GM18907 (cell line): Measurements from ENCODE around the gene CTRB1.
"Not testable (repeated sequence)": the region's sequence is repeated elsewhere in the genome, so short reads cannot be mapped to it uniquely, and the experiment has no call there.

Experiments used
- ATAC-seq: cut with Tn5 transposase; IDR thresholded peaks from one replicate; pipeline ENCODE4 v1.9.1; 2021; ENCODE audit warnings: mild to moderate bottlenecking, moderate library complexity; ENCODE audit not compliant: unreplicated experiment

CTRB1 gene

DNA sequence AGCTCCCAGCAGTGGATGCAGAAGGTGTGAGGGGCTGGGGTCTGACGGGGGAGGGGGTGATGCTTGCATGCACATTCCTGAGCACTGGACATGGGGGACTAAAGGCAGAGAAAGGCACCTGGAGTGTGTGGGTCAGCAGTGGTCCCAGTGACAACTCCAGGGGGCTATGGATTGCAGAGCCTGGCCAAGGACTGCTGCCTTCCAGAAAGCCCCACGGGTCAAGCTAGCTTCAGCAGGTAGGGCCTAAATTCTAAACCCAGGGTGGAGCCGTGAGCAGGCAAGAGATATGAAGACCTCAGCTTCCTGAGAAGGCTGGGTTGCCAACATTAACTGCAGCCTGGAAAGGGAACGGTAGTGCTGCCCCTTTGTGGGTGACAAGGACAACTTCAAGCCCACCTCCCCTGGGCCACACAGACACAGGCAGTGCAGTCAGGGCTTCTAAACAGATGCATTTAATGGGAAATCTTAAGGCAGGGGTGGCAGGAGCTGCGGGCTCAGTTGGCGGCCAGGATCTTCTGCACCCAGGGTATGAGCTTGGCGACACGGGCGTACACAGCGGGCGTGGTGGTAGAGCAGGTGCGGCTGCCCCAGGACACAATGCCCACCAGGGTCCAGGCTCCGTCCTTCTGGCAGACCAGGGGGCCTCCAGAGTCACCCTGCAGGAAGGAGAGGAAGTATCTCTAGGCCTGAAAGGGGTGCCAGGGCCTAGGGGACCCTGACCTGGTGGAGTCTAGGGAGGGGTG lies 14.9 kb upstream of the CTRB1 start:
- ATAC-seq: no peak

DNA sequence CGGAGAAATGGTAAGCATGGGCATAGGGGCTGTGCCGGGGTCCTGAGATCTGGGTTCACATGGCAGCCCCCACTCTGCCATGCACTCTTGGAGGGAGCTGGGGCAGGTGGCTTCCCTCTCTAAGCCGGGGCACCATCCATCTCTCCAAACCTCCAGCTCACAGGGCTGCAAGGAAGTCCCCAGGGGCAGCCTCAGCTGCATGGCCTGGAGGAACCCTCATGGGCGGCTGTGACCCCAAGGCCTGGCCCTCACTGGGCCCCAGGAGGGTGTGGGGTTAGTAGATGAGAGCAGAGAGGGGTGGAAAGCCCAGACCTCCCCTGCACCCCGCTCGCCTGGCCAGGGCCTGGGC lies 14.4 kb upstream of the CTRB1 start:
- ATAC-seq: no peak

DNA sequence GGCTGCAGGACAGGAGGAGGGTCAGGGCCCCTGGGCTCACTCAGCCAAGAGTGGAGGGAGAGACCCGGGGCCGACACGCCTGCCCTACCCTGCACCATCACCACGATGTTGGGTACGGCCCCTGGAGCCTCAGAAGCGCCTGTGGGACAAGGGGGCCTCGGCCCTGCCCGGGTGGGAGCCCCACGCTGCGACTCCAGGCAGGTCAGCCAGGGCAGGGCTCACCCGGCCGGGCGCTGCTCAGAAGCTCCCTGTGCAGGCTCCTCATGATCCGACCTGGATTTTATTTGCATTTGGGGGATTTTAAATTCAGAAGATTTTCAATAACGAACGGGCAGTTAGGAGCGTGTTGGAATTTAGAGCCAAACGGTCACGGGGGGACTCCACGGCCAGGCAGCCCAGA lies 13.9 kb upstream of the CTRB1 start:
- not testable (repeated sequence) for ATAC-seq

DNA sequence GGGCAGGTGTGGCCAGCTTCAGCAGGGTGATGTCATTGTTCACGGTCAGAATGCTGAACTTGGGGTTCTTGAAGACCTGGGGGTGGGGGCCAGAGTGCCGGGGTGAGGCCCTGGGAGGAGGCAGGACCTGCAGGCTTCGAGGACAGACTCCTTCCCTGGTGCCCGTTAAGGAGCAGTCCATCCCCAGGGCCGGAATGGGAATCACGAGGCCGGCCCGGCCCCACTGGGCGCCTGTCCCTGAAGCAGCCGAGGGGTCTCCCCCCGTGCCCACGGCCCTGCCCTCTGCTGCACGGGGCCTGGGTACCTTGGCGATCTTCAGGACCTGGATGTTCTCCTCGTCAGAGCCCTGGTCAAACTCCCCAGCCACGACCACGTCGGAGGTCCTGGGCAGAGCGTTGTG lies 13.3 kb upstream of the CTRB1 start:
- ATAC-seq: not testable (repeated sequence)

DNA sequence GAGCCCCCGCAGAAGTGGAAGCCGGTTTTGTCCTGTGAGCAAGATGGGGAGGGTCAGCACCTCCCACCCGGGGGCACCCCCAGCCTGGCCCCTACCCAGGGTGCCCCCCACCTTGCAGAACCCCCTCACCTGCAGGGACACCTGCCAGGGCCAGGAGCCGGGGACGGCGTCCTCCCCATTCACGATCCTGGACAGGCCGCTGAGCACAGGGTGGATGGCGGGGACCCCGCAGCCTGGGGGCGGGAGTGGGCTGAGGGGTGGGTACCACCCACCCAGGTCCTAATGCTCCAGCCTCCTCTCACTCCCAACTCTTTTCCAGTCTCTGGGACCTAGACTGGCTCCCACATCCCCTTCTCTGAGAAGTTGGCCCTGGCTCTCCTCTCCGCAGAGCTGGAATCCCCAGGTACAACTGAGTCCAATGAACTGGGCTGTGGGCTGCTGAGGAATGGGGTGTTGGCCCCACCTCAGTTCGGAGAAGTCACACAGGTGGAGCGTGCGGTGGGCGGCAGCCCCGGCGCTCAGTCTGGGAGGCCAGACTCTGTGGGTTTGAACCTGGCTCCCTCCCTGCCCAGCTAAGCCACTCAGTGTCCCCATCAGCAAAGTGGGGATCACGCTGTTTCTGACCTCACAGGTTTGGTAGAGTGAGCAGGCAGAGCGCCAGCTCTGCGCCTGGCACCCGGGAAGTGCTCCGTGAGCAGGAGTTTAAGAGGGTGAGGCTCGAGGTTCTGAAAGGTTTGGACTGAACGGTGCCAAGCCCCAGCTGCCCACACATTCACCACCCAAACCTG lies 12.6 kb upstream of the CTRB1 start:
- ATAC-seq: not testable (repeated sequence)

DNA sequence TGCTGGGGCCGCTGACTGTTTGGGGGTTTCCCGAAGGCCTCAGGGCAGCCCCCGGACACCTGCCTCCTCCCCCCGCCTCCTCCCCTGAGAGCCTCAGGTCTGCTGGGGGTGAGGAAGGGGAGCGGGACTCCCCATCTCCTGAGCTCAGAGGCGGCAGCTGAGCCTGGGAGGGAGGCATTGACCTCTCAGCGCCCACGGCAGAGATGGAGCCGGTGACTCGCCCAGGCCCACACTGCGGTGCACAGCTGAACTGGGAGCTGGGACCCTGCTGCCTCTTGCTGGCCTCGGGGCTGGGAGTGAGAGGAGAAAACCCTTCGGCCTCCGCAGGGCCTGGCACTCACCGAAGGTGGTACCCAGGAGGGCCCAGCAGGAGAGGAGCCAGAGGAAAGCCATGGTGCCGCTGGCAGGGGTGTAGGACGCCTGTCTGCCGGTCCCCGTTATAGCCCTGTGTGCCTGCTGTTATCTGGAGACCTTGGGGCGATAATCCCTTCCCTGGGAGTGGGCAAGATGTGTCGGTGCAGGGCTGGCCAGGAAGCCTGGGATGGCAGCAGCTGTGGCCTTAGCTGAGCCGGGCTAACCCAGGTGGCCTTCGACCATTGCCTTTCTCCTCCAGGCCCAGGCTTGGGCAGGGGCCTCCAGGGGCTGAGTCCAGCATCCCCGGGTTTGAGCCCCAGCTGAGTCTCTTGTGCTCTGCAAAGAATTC lies 11.9 kb upstream of the CTRB1 start, which contains the start of gene CTRB2:
Gene CTRB2, minus strand, starts transcription at position 413 of the 703 bp plus-strand sequence. Its CDS starts 20 bp downstream, at position 393.
- no peak for ATAC-seq

DNA sequence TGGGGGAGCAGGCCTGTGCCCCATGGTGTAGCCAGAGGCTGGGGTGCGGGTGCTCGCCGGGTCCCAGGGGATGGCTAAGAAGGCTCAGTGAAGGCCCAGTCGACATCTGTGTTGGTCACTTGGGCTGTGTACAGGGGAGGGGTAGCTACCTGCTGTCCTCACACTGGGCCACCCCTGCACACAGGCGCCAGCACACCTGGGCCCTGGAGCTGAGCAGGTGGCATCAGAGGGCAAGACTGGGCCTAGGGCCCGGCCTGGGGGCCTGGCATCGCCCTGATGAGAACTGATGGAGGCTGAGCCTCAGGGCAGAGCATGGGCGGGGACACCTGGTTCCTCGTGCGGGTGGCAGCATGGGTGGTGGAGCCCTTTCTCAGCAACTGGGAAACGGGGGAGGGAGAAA lies 11.0 kb upstream of the CTRB1 start:
- ATAC-seq: no peak

DNA sequence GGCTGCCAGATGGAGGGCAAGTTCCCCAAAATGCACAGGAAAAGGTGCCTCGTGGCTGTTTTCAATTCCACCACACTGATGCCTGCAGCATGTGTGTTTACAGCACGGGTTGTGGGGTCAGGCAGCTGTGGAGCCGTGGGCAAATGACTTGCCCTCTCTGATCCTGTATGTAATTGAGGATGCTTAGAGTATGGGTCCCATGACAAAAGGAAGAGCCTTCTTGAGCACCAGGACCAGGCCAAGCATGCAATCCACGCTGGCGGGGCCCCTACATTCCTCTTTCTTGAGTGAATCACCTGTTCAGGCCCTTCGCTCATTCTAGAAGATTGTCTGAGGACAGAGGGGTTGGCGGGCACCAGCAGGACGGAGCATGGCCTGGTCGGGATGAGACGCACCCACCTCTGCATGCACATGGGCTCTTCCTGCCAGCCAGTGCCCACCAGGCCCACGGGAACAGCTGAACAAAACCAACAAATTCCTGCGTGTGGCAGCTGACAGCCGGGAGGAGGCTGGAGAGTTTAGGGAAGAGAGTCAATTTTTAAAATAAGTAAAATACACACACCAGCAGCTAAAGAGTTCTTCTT lies 10.5 kb upstream of the CTRB1 start:
- no peak for ATAC-seq

DNA sequence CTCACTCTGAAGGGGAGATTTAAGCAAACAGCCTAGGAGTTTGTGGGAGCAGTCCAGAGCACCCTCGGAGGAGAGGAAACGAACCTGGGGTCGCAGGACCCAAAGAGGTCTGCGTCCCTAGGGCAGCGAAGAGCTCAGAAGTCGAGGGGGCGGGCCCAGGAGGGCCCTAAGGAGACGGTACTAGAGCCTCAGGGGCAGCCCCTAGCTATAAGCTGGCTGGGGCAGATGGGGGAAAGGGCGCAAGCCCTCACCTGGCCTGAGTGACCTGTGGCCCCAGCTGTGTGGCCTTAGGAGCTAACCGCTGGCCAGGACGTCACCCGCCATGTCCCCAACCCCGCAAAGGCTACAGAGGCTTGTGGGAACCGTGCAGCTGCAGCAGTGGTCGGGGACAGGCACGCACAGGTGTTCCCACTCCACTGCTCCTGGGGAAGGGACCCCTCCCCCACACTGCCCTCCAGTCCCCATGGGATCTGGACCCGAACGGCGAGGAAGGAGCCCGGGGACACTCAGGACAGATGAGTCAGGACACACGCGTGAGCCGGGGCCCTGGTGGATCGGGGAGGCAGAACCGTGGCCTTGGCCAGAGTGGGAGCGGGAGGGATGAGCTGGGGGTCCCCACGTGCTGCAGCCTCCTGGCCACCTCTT lies 9.8 kb upstream of the CTRB1 start:
- no peak for ATAC-seq

DNA sequence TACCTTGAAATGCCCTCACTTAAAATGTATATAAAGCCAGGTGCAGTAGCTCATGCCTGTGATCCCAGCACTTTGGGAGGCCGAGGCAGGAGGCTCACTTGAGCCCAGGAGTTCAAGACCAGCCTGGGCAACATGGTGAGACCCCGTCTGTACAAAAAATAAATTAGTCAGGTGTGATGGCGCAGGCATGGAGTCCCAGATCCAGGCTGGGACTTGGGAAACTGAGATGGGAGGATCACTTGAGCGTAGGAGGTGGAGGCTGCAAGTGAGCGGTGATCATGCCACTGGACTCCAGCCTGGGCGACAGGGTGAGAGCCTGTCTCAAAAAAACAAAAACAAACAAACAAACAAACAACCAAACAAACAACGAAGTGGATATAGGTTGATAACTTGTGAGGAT lies 9.3 kb upstream of the CTRB1 start:
- ATAC-seq: not testable (repeated sequence)

DNA sequence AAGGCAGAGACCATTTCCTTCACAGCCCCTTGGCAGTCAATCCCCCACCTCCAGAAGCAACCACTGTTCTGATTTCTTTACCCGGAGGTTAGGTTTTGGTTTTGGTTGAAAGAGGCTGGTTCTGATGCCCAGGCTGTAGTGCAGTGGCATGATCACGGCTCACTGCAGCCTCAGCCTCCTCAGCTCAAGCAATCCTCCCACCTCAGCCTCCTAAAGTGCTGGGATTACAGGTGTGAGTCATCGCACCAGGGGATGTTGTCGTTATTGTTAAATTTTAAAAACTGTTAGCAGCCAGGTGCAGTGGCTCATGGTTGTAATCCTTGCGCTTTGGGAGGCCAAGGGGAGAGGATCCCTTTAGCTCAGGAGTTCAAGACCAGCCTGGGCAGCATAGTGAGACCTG lies 8.8 kb upstream of the CTRB1 start:
- no peak for ATAC-seq

DNA sequence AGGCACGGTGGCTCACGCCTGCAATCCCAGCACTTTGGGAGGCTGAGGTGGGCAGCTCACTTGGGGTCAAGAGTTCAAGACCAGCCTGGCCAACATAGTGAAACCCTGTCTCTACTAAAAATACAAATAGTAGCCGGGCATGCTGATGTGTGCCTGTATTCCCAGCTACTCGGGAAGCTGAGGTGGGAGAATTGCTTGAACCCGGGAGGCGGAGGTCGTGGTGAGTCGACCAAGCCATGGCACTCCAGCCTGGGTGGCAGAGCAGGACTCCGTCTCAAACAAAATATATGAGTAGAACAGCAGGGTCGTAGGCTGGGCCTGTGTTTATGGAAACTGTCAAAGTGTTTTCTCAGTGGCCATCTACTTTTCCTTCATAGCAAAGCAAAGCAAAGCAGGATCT lies 7.5 kb upstream of the CTRB1 start:
- ATAC-seq: not testable (repeated sequence)

DNA sequence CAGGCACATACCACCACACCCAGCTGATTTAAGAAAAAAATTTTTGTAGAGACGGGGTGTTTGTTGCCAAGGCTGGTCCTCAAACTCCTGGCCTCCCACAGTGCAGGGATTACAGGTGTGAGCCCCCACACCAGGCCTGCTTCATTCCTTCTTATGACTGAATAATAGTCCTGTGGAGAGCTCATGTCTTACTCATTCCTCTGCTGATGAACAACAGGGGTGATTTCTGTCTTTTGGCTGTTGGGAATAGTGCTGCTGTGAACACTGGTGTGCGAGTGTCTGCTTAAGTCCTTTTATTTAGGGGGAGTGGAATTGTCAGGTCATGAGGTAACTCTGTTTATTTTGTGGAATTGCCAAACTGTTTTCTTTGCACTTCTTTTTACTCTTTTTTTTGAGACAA lies 2.7 kb upstream of the CTRB1 start:
- no peak for ATAC-seq

DNA sequence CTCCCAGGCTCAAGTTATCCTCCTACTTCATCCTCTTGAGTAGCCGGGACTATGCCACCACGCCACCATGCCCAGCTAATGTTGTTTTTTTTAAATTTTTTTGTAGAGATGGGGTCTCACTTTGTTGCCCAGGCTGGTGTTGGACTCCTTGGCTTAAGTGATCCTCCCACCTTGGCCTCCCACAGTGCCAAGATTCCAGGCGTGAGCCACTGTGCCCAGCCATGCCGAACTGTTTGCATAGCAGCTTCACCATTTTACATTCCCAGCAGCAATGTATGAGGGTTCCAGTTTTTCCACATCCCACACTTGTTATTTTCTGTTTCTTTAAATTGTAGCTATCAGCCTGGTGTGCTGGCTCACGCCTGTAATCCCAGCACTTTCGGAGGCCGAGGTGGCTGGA lies 2.2 kb upstream of the CTRB1 start:
- no peak for ATAC-seq

DNA sequence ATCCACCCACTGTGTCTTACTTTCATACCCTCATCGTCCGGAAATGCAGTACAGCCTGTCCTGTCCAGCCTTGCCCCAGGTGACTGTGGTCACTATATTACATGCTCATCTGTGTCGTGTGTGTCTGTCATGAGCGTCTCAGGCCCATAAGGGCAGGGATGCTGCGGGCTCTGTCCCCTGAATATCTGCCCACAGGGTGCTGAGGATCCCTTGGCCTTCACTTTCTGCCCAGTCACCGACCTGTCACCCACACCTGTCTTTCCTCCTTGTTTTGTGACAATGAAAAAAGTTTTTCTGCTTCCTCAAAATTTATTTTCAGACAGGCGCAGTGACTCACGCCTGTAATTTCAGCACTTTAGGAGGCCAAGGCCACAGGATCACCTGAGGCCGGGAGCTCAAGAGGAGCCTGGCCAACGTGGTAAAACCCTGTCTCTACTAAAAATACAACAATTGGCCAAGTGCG lies 1.4 kb upstream of the CTRB1 start:
- no peak for ATAC-seq

DNA sequence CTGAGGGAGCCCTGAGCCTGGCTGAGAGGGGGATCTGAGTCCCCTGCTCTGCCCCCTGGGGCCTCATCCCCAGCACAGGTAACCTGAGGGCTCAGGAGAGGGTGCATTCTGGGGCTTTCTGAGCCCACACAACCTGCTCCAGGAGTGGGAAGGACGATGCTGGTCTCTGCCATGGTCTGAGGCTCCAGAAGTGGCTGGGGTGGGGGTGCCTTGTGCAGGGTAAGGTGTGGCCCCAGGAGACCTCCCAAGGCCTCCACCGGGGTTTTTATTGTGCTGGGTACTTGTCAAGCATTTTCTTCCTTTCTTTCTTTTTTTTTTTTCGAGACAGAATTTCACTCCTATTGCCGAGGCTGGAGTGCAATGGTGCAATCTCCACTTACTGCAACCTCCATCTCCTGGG lies 300 bp downstream of the CTRB1 start:
- no peak for ATAC-seq

DNA sequence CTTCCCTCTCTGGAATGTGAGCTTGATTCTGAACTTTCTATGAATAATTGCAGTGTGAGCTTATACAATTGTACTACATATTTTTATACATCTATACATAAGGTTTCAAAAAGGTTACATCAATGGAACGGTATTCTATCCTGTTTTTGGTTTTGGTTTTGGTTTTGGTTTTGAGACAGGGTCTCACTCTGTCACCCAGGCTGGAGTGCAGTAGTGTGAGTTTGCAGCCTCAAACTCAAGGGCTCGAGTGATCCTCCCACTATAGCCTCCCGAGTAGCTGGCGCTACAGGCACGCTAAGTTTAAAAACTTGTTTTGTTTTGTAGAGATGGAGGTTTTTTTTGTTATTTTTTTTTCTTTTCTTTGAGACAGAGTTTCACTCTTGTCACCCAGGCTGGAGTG lies 1.1 kb downstream of the CTRB1 start:
- no peak for ATAC-seq

DNA sequence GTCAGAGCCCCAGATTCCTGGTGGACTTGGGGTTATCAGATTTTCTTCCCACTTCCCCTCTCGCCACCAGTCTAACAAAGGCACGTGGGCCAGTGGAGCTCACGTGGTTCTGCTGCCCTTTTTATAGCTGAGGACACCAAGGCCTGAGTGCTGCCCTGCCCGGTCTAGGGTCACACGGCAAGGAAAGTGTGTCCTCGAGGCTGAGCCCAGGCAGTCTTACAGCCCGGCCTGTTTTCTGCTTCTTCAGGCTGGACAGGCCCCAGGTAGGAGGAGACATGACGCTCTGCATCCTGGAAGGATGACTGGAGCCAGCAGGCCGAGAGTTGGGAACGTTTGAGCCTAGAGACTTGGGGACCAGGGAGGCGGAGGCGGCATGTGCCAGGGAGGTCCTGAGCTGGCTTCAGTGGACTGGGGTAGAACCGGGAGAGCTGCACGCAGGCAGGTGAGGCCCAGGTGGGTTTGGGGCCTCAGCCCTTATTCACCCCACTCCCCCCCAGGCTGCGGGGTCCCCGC lies 3.5 kb downstream of the CTRB1 start:
- no peak for ATAC-seq

DNA sequence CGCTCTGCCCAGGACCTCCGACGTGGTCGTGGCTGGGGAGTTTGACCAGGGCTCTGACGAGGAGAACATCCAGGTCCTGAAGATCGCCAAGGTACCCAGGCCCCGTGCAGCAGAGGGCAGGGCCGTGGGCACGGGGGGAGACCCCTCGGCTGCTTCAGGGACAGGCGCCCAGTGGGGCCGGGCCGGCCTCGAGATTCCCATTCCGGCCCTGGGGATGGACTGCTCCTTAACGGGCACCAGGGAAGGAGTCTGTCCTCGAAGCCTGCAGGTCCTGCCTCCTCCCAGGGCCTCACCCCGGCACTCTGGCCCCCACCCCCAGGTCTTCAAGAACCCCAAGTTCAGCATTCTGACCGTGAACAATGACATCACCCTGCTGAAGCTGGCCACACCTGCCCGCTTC lies 4.3 kb downstream of the CTRB1 start:
- ATAC-seq: not testable (repeated sequence)

DNA sequence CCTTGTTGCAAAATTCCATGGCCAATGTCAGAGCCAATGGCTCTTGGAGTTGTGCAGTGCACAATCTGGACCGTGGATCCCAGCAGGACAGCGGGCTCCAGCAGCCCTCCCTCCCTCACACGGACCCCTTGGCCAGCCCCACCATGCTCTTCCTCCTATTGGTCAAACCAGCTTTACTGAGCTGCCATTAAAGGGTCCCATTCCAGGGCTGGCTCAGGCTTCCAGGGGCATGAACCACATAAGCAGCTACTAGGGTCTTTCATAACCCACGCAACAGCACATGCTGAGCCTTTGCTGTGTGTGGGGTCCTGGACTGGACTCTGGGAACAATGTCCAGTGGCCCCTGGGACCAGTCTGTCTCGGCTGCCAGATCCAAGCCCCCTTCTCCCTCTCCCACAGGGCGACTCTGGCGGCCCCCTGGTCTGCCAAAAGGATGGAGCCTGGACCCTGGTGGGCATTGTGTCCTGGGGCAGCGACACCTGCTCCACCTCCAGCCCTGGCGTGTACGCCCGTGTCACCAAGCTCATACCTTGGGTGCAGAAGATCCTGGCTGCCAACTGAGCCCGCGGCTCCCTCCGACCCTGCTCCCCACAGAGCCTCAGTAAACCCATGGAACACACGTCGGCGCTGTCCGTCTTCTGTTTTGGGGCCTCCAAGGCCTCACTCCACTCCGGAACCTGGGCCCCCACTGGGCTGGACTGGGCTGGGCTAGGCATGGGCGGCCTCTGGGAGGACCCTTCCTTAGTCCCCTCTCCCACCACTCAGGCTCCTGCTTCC lies 5.7 kb downstream of the CTRB1 start:
- ATAC-seq: no peak
